ENCODE measurements around the gene HEBP1. TPM values are rescaled to one million over a fixed set of nuclear protein-coding genes. Genes with fewer than 3 reads are reported as not detected.

HEBP1 gene
- total RNA-seq, 1 donor from 2014 or later, result 83.3 TPM

- Mint-ChIP-seq H3K27ac (ENCODE audit: unreplicated experiment) (no peak overlapping the region), H3K36me3 (ENCODE audit: low read depth, unreplicated experiment) (no peaks in the 10 kb centered on the region), H3K4me1 (ENCODE audit: unreplicated experiment) (no peaks in the 10 kb centered on the region), H3K9me3 (ENCODE audit: unreplicated experiment) (no peaks in the 10 kb centered on the region), H3K4me3 (ENCODE audit: unreplicated experiment) (no peak overlapping the region), H3K27me3 (ENCODE audit: unreplicated experiment) (peaks cover 2% of the 10 kb centered on the region)
- TF ChIP-seq CTCF (IDR thresholded peaks at IDR 0.05; ENCODE audit: unreplicated experiment), result no peak
- no peak for DNase-seq (ENCODE audit: low spot score)
These were observed 66.3 kb downstream of the HEBP1 start for GRCh38 chr12:12933742-12934141.

- Mint-ChIP-seq H3K4me1 (ENCODE audit: unreplicated experiment) (no peaks in the 10 kb centered on the region), H3K36me3 (ENCODE audit: low read depth, unreplicated experiment) (no peaks in the 10 kb centered on the region), H3K27ac (ENCODE audit: unreplicated experiment) (no peak overlapping the region), H3K27me3 (ENCODE audit: unreplicated experiment) (peaks cover 2% of the 10 kb centered on the region), H3K4me3 (ENCODE audit: unreplicated experiment) (no peak overlapping the region), H3K9me3 (ENCODE audit: unreplicated experiment) (no peaks in the 10 kb centered on the region)
- no peak for DNase-seq (ENCODE audit: low spot score)
- no peak for TF ChIP-seq CTCF (IDR thresholded peaks at IDR 0.05; ENCODE audit: unreplicated experiment)
These were observed 69.3 kb downstream of the HEBP1 start for GRCh38 chr12:12930633-12931219.

- H3K4me3 Mint-ChIP-seq (ENCODE audit: unreplicated experiment), result no peak overlapping the region
- no peaks in the 10 kb centered on the region for H3K36me3 Mint-ChIP-seq (ENCODE audit: low read depth, unreplicated experiment)
- no peak for DNase-seq (ENCODE audit: low spot score)
- peaks cover 2% of the 10 kb centered on the region for H3K27me3 Mint-ChIP-seq (ENCODE audit: unreplicated experiment)
- no peak for TF ChIP-seq CTCF (IDR thresholded peaks at IDR 0.05; ENCODE audit: unreplicated experiment)
- H3K27ac Mint-ChIP-seq (ENCODE audit: unreplicated experiment), result no peak overlapping the region
- no peaks in the 10 kb centered on the region for H3K9me3 Mint-ChIP-seq (ENCODE audit: unreplicated experiment)
- H3K4me1 Mint-ChIP-seq (ENCODE audit: unreplicated experiment), result no peaks in the 10 kb centered on the region
These were observed 70.4 kb downstream of the HEBP1 start for GRCh38 chr12:12929696-12930095.

- Mint-ChIP-seq H3K27me3 (ENCODE audit: unreplicated experiment) (peaks cover 2% of the 10 kb centered on the region), H3K4me1 (ENCODE audit: unreplicated experiment) (no peaks in the 10 kb centered on the region), H3K27ac (ENCODE audit: unreplicated experiment) (peak overlapping the region; percentile 42), H3K36me3 (ENCODE audit: low read depth, unreplicated experiment) (no peaks in the 10 kb centered on the region), H3K9me3 (ENCODE audit: unreplicated experiment) (no peaks in the 10 kb centered on the region), H3K4me3 (ENCODE audit: unreplicated experiment) (no peak overlapping the region)
- peak; percentile 44 for DNase-seq (ENCODE audit: low spot score)
- TF ChIP-seq CTCF (IDR thresholded peaks at IDR 0.05; ENCODE audit: unreplicated experiment), result no peak
These were observed 72.6 kb downstream of the HEBP1 start for GRCh38 chr12:12927211-12928079.

- Mint-ChIP-seq H3K27ac (ENCODE audit: unreplicated experiment) (no peak overlapping the region), H3K4me1 (ENCODE audit: unreplicated experiment) (no peaks in the 10 kb centered on the region), H3K9me3 (ENCODE audit: unreplicated experiment) (no peaks in the 10 kb centered on the region), H3K36me3 (ENCODE audit: low read depth, unreplicated experiment) (no peaks in the 10 kb centered on the region), H3K4me3 (ENCODE audit: unreplicated experiment) (no peak overlapping the region), H3K27me3 (ENCODE audit: unreplicated experiment) (peaks cover 2% of the 10 kb centered on the region)
- TF ChIP-seq CTCF (IDR thresholded peaks at IDR 0.05; ENCODE audit: unreplicated experiment), result no peak
- DNase-seq (ENCODE audit: low spot score), result no peak
These were observed 73.4 kb downstream of the HEBP1 start for GRCh38 chr12:12926571-12927071.

Data from endothelial cell (in vitro differentiated cells).